HUDEP-2 (cell line): ENCODE results near the gene S1PR4.
"Not testable (repeated sequence)": the region's sequence is repeated elsewhere in the genome, so short reads cannot be mapped to it uniquely, and the experiment has no call there.

Experiments used
- DNase-seq, 76 experiments: peaks; one replicate each; lab custom pipeline; 2025; ENCODE audit not compliant: unreplicated experiment in 76 of 76; lab: John Stamatoyannopoulos, UW

Gene S1PR4

GRCh38 chr19:3192684-3193083, 14.1 kb downstream of the S1PR4 start:
- DNase-seq, result no peak

GRCh38 chr19:3193256-3194105, 14.9 kb downstream of the S1PR4 start:
- DNase-seq, result peak in 53 of 76 experiments; percentile 15 to 78 (median 51)

GRCh38 chr19:3194106-3195087, 15.8 kb downstream of the S1PR4 start:
- DNase-seq, result peak in 74 of 76 experiments; percentile 59 to 99 (median 90)

- no peak for DNase-seq
These were observed 17.7 kb downstream of the S1PR4 start for GRCh38 chr19:3196064-3196932.

- DNase-seq, result no peak
These were observed 18.3 kb downstream of the S1PR4 start for GRCh38 chr19:3196933-3197205.

- DNase-seq, result no peak
These were observed 20.5 kb downstream of the S1PR4 start for GRCh38 chr19:3198901-3199700.

GRCh38 chr19:3201072-3201700, 22.6 kb downstream of the S1PR4 start:
- DNase-seq, result no peak

GRCh38 chr19:3201911-3202310, 23.3 kb downstream of the S1PR4 start:
- no peak for DNase-seq

GRCh38 chr19:3202346-3202745, 23.8 kb downstream of the S1PR4 start:
- no peak for DNase-seq

GRCh38 chr19:3202895-3203294, 24.3 kb downstream of the S1PR4 start:
- not testable (repeated sequence) for DNase-seq

- no peak for DNase-seq
These were observed 25.5 kb downstream of the S1PR4 start for GRCh38 chr19:3203805-3204645.

- DNase-seq, result no peak
These were observed 26.2 kb downstream of the S1PR4 start for GRCh38 chr19:3204646-3205275.

GRCh38 chr19:3206216-3206953, 27.8 kb downstream of the S1PR4 start:
- no peak for DNase-seq

- DNase-seq, result peak in 6 of 76 experiments; percentile 11 to 50 (median 22)
These were observed 29.1 kb downstream of the S1PR4 start for GRCh38 chr19:3207461-3208242.

- no peak for DNase-seq
These were observed 30.0 kb downstream of the S1PR4 start for GRCh38 chr19:3208317-3209207.
